ENCODE data around the gene ADGRF3. TPM values are rescaled to one million over a fixed set of nuclear protein-coding genes. Genes with fewer than 3 reads are reported as not detected.
A peak's percentile ranks its signal among the peaks of the same experiment; 100 is the strongest.

Gene ADGRF3
- total RNA-seq, 1 donor from 2014 or later, result 3.8 TPM

DNA sequence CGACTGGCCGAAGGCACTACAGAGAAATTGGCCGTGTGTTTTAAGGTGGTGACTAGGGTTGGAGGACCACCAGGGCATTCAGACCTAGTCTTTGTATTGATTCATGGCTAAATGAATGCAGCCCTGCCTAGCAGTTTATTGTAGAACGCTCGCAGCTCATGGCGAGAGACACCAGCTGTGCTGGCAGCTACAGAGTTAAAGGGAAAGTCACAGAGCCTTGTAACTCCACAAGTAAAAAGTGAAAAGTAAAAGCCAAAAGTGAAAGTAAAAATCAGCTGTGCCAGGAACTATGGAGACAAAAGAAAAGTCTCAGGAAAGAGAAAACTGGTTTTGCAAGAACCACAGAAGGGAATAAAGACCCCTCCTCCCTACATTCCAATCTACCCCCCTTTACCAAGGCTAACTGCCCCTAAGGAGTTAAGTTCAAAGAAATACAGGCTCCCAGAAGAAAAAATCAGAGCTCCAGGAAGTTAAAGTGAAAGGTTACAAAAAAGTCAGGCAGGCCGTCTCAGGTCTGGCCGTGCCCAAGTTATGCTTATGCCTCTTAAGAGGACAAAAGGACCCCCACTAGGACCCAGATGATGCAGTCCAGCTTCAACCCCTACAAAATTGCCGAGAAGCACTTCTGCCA lies 47.0 kb downstream of the ADGRF3 start:
- Mint-ChIP-seq H3K4me1 (ENCODE audit: low read depth) (peaks cover 2% of the 10 kb centered on the region), H3K27me3 (peaks cover 6% of the 10 kb centered on the region), H3K36me3 (ENCODE audit: insufficient read depth) (no peaks in the 10 kb centered on the region), H3K27ac (no peak overlapping the region), H3K9me3 (ENCODE audit: low read depth) (no peaks in the 10 kb centered on the region), H3K4me3 (ENCODE audit: low read depth) (no peak overlapping the region)
- TF ChIP-seq CTCF (IDR thresholded peaks at IDR 0.05; ENCODE audit: unreplicated experiment), result no peak
- DNase-seq (ENCODE audit: low spot score, unreplicated experiment), result no peak

- DNase-seq (ENCODE audit: low spot score, unreplicated experiment), result no peak
These were observed 47.8 kb downstream of the ADGRF3 start for GRCh38 chr2:26298638-26299393.

DNA sequence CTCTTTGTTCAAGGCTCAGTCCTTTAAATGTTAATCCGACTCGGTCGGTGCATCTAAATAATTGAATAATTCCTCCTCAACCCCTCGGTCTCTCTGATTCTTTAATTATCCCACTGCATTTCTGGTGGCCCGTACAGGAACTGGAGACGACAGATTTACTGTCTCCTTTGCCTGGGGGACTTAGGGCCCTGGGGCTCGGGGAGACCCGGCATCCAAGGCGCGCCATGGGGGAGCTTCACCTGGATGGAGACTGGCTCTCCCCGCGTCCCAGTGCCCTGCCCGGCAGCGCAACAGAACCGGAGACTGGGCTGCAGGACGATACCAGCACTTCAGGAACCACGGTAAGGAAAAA lies 48.3 kb downstream of the ADGRF3 start:
- DNase-seq (ENCODE audit: low spot score, unreplicated experiment), result no peak
- no peaks in the 10 kb centered on the region for H3K9me3 Mint-ChIP-seq (ENCODE audit: low read depth)
- peaks cover 6% of the 10 kb centered on the region for H3K27me3 Mint-ChIP-seq
- H3K36me3 Mint-ChIP-seq (ENCODE audit: insufficient read depth), result no peaks in the 10 kb centered on the region
- no peak overlapping the region for H3K4me3 Mint-ChIP-seq (ENCODE audit: low read depth)
- no peak overlapping the region for H3K27ac Mint-ChIP-seq
- no peak for TF ChIP-seq CTCF (IDR thresholded peaks at IDR 0.05; ENCODE audit: unreplicated experiment)
- H3K4me1 Mint-ChIP-seq (ENCODE audit: low read depth), result peaks cover 2% of the 10 kb centered on the region

More at GRCh38 chr2:26298638-26299393, 47.8 kb downstream of the ADGRF3 start:
- peaks cover 6% of the 10 kb centered on the region for H3K27me3 Mint-ChIP-seq
- H3K4me3 Mint-ChIP-seq (ENCODE audit: low read depth), result no peak overlapping the region
- no peaks in the 10 kb centered on the region for H3K9me3 Mint-ChIP-seq (ENCODE audit: low read depth)
- no peak overlapping the region for H3K27ac Mint-ChIP-seq
- no peak for TF ChIP-seq CTCF (IDR thresholded peaks at IDR 0.05; ENCODE audit: unreplicated experiment)
- peaks cover 2% of the 10 kb centered on the region for H3K4me1 Mint-ChIP-seq (ENCODE audit: low read depth)
- H3K36me3 Mint-ChIP-seq (ENCODE audit: insufficient read depth), result no peaks in the 10 kb centered on the region

GRCh38 chr2:26297061-26297460 lies 49.5 kb downstream of the ADGRF3 start:
- no peaks in the 10 kb centered on the region for H3K9me3 Mint-ChIP-seq (ENCODE audit: low read depth)
- H3K4me3 Mint-ChIP-seq (ENCODE audit: low read depth), result no peak overlapping the region
- H3K27ac Mint-ChIP-seq, result peak overlapping the region; percentile 81
- no peak for TF ChIP-seq CTCF (IDR thresholded peaks at IDR 0.05; ENCODE audit: unreplicated experiment)
- H3K36me3 Mint-ChIP-seq (ENCODE audit: insufficient read depth), result no peaks in the 10 kb centered on the region
- DNase-seq (ENCODE audit: low spot score, unreplicated experiment), result no peak
- peaks cover 6% of the 10 kb centered on the region for H3K27me3 Mint-ChIP-seq
- peaks cover 2% of the 10 kb centered on the region for H3K4me1 Mint-ChIP-seq (ENCODE audit: low read depth)

- no peaks in the 10 kb centered on the region for H3K36me3 Mint-ChIP-seq (ENCODE audit: insufficient read depth)
- DNase-seq (ENCODE audit: low spot score, unreplicated experiment), result no peak
- H3K9me3 Mint-ChIP-seq (ENCODE audit: low read depth), result no peaks in the 10 kb centered on the region
- no peak overlapping the region for H3K27ac Mint-ChIP-seq
- H3K4me1 Mint-ChIP-seq (ENCODE audit: low read depth), result peaks cover 2% of the 10 kb centered on the region
- H3K27me3 Mint-ChIP-seq, result peaks cover 6% of the 10 kb centered on the region
- H3K4me3 Mint-ChIP-seq (ENCODE audit: low read depth), result no peak overlapping the region
- TF ChIP-seq CTCF (IDR thresholded peaks at IDR 0.05; ENCODE audit: unreplicated experiment), result no peak
These were observed 51.1 kb downstream of the ADGRF3 start for GRCh38 chr2:26295511-26295910.
